Measurements from ENCODE around the gene HOXD10.
A peak's percentile ranks its signal among the peaks of the same experiment; 100 is the strongest.

The HOXD10 gene

GRCh38 chr2:176137252-176137580 lies 20.6 kb downstream of the HOXD10 start:
- no peak for DNase-seq

GRCh38 chr2:176137906-176138305 lies 21.3 kb downstream of the HOXD10 start:
- DNase-seq = no peak

GRCh38 chr2:176138526-176138922 lies 21.9 kb downstream of the HOXD10 start:
- no peak for DNase-seq

- DNase-seq = no peak
Observed at GRCh38 chr2:176138923-176139660, 22.5 kb downstream of the HOXD10 start.

DNA sequence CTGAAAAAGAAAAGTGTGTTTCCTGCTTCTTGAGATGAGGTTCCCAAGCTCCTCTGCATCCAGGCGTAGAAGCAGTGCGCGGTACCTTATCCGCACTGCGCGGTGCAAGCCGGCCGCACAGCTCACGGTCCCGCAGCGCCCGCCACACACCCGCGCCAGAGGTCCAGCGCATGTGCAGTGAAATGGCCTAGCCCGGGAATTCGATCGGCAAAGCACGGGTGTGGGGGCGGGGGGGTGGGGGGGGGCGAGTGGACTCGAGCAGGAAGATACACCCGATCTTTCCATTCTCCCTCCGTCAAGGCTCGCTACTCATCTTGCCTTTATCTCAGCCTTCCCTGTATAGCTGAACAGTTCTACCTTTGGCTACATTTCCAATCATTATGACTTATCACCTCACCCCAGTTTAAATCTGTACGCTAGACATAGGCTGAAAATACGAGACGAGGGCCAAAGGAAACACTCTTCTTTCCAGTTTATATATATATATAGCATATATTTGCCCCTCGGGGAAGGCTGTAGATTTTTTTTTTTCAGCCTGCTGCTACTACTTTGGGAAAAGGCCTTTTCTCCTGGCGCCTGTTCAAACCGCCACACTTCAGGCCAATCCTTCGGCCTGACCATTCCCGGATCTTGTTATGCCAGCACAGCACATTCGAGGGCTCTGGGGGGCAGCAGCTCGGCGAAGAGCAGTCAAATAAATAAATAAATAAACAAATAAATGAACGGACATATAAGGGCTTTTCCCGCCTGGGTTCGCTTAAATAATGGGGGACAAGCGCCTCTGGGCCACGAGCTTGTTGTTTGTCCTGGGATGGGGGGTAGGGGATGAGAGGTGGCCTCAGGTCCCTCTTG lies 23.3 kb downstream of the HOXD10 start:
- DNase-seq = no peak

- DNase-seq = peak in 4 of 5 donors; percentile 35 to 67 (median 46)
Observed at GRCh38 chr2:176140513-176141317, 24.1 kb downstream of the HOXD10 start.

- DNase-seq = no peak
Observed at GRCh38 chr2:176142281-176142680, 25.7 kb downstream of the HOXD10 start.

DNA sequence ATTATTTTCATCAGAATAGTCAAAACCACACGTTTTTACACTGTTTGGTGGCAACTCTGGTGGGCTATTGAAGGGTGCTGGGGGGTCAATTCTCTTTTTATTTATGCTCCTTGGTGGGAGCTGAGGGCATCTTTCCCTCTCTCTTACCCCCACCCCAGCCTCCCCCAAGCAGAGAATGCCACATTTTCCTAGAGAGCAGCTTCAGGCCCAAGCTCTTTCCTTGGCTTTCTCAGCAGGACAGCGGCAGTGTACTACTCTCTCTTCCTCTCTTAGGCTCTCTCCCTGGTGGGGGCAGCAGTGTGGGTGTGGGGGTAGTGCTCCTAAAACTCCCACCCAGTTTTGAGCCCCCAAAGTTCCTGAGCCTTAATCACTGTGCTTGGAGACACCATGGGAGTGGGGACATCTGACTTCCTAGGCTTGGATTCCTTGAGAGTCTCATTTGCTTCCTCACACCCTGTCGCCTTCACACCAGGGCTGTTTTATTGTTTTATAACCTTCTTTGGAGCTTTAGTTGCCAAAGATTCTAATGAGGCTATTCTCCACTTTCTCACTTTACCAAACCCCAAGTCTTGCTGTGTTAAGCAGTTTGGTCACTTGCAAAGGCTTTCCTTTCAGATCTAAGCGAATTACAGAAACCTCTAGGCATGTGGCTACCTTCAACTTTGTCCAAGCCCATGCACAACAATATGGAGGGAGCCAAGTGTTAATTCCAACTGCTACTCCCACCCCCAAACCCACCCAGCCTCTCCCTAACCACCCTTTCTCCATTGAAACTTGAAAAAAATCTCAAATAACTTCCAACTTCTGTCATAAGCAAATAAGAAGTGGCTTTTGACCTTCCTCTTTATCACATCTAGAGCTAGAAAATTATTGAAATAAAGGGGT lies 28.7 kb downstream of the HOXD10 start:
- DNase-seq = no peak

- no peak for DNase-seq
Observed at GRCh38 chr2:176146101-176146500, 29.5 kb downstream of the HOXD10 start.

DNA sequence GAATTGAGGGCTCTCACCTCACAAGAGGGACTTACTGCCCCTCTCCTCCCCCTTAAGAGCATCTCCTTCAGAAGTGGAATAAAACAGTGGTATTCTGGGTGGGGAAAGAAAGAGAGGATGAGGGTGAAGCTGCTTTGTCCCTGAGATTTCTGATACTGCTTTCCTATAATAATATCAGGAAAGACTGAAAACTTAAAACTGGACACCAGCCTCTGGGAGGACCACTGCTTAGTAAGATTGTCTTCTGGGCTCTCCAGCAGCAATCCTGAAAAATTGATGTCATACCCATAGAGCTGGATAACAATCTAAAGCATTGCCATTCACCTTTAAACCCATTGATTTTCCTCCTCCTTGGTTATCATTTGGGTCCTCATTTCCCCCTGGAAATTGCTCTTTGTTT lies 30.1 kb downstream of the HOXD10 start:
- no peak for DNase-seq

DNA sequence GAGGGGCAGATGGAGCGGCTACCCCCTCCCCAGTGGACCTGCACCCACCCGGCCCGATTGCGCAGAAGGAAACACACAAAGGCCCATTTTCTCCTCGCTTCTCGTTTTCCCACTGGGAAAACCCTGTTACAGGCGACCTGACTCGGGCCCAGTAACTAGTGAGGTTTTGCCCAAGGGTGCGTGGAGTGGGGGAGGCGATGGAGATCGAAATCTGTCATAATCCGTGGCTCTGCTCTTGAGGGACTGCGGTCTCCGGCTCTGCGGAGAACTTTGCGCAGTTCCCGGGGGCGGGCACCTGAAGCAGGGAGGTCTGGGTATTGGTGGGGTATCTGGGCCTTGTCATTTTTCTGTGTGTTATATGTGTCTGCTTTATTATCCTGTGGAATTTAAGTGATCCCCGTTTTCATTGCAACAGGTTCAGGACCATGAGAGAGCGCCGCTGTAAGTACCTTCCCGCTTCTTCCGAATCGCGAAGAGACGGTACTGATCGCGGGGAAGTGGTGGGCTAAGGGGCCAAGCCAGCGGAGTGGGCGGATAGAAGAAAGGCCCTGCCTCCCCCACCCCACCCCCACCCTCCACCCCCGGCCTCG lies 30.7 kb downstream of the HOXD10 start:
- DNase-seq = no peak

- DNase-seq = no peak
Observed at GRCh38 chr2:176147800-176148496, 31.4 kb downstream of the HOXD10 start.

DNA sequence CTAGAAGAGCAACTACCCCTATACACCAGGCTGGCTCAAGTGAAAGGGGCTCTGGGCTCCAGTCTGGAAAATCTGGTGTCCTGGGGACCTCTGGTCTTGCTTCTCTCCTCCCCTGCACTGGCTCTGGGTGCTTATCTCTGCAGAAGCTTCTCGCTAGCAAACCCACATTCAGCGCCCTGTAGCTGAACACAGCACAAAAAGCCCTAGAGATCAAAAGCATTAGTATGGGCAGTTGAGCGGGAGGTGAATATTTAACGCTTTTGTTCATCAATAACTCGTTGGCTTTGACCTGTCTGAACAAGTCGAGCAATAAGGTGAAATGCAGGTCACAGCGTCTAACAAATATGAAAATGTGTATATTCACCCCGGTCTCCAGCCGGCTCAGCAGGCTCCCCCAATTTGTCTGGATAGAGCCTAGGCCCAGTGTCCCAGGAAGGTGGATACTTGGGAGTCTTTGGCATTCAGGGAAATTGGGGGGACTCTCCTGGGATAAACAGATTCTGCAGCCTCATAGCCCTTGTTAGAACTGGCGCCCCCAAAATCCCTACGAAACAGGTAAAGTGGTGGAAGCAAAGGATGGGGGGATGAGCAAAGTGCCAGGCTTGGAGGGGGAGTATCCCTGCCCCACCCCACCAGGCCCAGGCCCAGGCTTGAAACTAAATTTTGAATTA lies 32.3 kb downstream of the HOXD10 start:
- DNase-seq = no peak

GRCh38 chr2:176149481-176149938 lies 32.9 kb downstream of the HOXD10 start:
- DNase-seq = no peak

- no peak for DNase-seq
Observed at GRCh38 chr2:176149939-176150583, 33.5 kb downstream of the HOXD10 start.

DNA sequence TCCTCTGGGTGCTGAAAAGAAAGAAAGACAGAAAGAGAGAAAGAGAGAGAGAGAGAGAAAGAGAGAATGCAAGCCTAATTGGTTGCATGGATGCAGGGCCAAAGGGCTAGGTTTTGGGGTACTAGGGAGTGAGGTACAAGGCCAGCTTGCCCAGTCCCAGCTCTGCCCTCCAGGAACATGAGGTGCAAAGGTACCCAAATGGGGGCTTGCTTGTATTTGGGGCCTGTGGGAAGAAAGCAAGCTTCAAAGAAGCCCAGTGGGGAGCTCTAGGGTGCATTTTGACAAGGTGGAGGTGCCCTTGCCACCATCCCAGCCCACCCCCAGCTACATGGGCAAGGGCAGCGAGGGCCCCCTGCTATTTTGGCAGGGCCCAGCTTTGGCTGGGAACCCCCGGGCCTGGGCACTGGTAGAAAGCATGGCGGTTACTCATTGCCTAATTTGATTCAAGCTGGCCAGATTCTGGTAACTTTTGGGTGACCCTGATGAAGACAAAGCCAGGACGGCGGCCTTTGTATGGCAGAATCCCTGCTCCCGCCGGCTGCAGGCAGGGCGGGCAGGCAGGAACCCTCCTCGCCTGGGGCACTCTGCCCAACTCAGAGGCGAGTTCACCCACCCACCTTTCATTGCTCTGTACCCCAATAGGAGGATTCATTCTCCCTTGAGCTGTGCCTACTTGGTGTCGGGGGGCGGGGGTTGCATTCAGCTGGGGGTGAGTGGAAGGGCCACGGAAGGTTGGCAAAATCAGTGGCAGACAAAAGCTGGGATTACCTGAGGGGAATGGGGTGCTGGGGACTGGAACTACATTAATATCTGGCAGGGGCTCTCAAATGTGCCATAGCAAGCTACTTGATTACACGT lies 34.2 kb downstream of the HOXD10 start:
- no peak for DNase-seq

- no peak for DNase-seq
Observed at GRCh38 chr2:176151442-176152287, 35.1 kb downstream of the HOXD10 start, which contains the start of gene HOXD4. Gene HOXD4, plus strand, starts transcription at chr2:176151550. Its CDS starts 84 bp downstream, at chr2:176151634.
